ENCODE data around the gene UBXN1.
"Not testable (repeated sequence)": the region's sequence is repeated elsewhere in the genome, so short reads cannot be mapped to it uniquely, and the experiment has no call there.

Gene UBXN1

GRCh38 chr11:62705880-62706849 is 27.3 kb upstream of the UBXN1 start:
- peak; percentile 93 to 96 for DNase-seq (ENCODE audit: low read depth in 1 of 2, low spot score in 1 of 2)
- TF ChIP-seq JUND (IDR thresholded peaks at IDR 0.05; ENCODE audit: low read depth), result no peak
- in situ Hi-C loops (cut with HindIII; ENCODE audit: low pct_unique_long_range_greater_than_20kb, low sequenced_read_pairs), result no loop called here

- in situ Hi-C loops (cut with HindIII; ENCODE audit: low pct_unique_long_range_greater_than_20kb, low sequenced_read_pairs), result no loop called here
- TF ChIP-seq JUND (IDR thresholded peaks at IDR 0.05; ENCODE audit: low read depth), result no peak
- DNase-seq (ENCODE audit: low read depth in 1 of 2, low spot score in 1 of 2), result peak; percentile 61 to 64
Measured at GRCh38 chr11:62705413-62705812, 26.5 kb upstream of the UBXN1 start.

DNA sequence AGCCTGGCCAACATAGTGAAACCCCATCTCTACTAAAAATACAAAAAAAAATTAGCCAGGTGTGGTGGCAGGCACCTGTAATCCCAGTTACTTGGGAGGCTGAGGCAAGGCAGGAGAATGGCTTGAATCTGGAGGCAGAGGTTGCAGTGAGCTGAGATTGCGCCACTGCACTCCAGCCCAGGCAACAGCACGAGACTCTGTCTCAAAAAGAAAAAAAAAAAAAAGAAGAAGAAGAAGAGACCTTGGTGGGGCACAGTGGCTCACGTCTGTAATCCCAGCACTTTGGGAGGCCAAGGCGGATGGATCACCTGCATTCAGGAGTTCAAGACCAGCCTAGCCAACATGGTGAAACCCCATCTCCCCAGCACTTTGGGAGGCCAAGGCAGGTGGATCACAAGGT is 25.0 kb upstream of the UBXN1 start:
- DNase-seq (ENCODE audit: low read depth in 1 of 2, low spot score in 1 of 2); in situ Hi-C loops (cut with HindIII; ENCODE audit: low pct_unique_long_range_greater_than_20kb, low sequenced_read_pairs): not testable (repeated sequence)

GRCh38 chr11:62702246-62702645 is 23.4 kb upstream of the UBXN1 start:
- DNase-seq (ENCODE audit: low read depth in 1 of 2, low spot score in 1 of 2), result no peak
- in situ Hi-C loops (cut with HindIII; ENCODE audit: low pct_unique_long_range_greater_than_20kb, low sequenced_read_pairs), result no loop called here
- TF ChIP-seq JUND (IDR thresholded peaks at IDR 0.05; ENCODE audit: low read depth), result no peak

DNA sequence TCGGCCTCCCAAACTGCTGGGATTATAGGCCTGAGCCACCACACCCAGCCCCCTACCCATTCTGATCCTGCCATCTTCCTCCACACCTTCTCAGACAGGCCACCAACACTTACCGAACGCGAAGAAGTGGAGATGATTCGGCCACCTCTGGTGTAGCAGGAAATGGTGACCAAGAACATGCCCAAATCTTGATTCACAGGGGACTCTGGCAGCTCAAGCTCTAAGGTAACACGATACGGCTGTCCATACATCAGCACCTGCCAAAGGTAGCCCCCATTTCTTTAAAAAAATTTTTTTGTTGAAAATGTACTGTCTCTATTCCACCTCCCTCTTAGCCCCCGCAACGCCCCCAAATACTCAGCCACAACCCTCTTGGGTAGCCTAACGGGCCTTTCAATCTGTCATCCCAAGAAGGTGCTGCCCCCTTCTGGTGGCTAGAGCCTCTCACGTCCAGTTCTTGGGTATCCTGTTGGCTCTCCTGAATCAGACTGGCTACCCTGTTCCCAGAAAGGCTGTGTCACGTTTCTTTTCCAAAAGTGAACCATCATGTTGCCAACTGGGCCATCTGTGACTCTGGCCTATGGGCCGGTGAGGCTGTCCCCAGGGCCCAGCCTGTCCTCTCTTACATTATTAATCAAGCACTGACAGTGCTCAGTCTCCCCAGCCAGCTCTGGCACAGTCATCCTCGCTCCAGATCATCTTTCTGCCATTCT is 15.7 kb upstream of the UBXN1 start:
- no peak for TF ChIP-seq JUND (IDR thresholded peaks at IDR 0.05; ENCODE audit: low read depth)
- peak; percentile 77 to 89 for DNase-seq (ENCODE audit: low read depth in 1 of 2, low spot score in 1 of 2)
- in situ Hi-C loops (cut with HindIII; ENCODE audit: low pct_unique_long_range_greater_than_20kb, low sequenced_read_pairs), result no loop called here

DNA sequence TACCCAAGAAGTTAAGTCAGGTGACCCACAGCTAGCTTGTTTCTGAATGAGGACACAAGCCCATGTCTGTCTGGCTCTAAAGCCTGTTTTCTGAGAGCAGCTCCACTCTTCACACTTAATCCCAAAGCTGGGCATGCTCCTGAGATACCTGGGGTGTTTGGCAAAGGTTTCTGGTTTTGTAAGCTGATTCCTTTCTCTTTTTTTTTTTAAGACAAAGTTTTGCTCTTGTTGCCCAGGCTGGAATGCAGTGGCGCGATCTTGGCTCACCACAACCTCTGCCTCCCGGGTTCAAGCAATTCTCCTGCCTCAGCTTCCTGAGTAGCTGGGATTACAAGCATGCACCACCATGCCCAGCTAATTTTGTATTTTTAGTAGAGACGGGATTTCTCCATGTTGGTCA is 14.8 kb upstream of the UBXN1 start:
- DNase-seq (ENCODE audit: low read depth in 1 of 2, low spot score in 1 of 2), result not testable (repeated sequence)

DNA sequence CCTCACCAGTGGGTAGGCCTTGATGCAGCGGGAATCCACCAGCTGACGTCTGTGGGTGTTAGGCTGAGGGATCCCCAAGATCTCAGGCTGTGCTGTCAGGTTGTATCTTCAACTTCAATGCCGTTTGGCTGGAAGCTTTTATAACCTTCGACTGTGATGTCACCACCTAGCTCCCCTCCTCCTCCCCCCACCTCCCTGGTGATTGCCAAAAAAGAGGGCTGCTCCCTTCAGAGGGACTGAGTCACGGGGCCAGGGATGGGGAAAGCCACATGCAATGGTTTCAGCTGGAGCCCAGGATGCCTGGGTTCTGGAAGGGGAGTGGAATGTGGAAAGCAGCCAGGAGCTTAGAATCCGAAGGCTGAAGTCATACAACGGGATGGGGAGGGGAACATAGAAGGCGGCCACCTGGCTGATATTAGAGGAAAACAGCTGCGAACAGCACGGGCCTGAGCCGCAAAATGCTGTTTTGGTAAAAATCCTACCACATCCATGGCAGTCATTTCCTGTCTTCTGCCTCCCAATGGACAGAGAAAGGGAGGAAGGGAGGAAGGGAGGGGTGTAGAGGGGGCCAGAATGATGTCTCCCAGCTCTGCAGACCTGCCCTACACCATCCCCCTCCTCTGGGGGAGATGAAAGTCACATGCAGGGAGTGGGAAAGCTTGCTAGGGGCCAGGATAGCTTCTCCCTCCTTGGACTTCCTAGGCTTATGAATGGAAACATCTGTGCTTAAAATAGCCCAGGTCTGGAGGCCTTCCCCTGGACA is 10.7 kb upstream of the UBXN1 start, which contains the start of gene LRRN4CL:
LRRN4CL (minus strand) TSS at position 110 of the 763 bp plus-strand sequence. CDS start 1,022 bp downstream, outside the sequence.
- TF ChIP-seq JUND (IDR thresholded peaks at IDR 0.05; ENCODE audit: low read depth), result no peak
- DNase-seq (ENCODE audit: low read depth in 1 of 2, low spot score in 1 of 2), result no peak
- in situ Hi-C loops (cut with HindIII; ENCODE audit: low pct_unique_long_range_greater_than_20kb, low sequenced_read_pairs), result no loop called here

More for the DNA sequence above, 14.8 kb upstream of the UBXN1 start:
- in situ Hi-C loops (cut with HindIII; ENCODE audit: low pct_unique_long_range_greater_than_20kb, low sequenced_read_pairs), result not testable (repeated sequence)

- no peak for TF ChIP-seq JUND (IDR thresholded peaks at IDR 0.05; ENCODE audit: low read depth)
- in situ Hi-C loops (cut with HindIII; ENCODE audit: low pct_unique_long_range_greater_than_20kb, low sequenced_read_pairs), result no loop called here
- DNase-seq (ENCODE audit: low read depth in 1 of 2, low spot score in 1 of 2), result no peak
Measured at GRCh38 chr11:62688491-62688890, 9.6 kb upstream of the UBXN1 start.

DNA sequence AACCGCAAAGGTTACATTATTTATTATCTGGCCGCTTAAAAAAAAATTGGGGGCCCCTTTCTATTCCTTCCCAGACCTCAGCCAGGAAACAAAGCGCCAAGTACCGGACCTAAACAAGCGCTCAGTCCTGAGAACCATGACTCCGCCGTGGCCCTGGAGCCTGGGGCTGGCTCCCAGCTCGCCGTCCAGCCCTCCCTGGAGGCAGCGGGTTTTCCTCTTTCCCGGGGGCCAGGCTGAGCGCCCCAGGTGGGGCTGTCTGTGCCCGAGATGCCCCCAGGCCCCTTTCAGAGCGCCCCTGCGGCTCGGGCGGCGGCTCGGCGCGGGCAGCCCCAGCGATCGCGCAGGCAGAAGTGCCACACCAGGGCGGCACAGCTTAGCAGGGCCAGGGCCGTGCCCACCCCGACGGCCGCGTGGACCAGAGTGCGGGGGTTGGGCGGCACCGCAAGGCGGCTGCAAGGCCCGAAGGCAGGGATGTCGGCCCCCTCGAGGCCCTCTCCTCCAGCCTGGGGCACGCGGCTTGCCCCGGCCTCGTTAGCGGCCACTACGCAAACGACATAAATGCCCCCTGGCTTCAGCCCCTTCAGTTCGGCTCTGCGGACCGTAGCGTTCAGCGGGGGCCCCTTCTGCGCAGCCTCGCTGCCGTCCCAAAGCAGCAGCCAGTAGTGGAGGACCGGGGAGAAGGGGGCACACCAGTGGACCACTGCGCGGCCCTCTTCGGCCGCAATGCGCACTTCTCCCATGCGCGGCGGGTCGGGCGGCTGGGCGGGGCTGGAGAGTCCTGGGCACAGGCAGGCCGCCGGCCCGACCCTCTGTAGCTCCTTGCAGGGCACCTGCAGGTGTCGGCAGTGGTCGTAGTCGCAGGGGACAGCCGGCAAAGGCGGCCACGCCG is 8.9 kb upstream of the UBXN1 start:
- no peak for DNase-seq (ENCODE audit: low read depth in 1 of 2, low spot score in 1 of 2)
- TF ChIP-seq JUND (IDR thresholded peaks at IDR 0.05; ENCODE audit: low read depth), result no peak
- in situ Hi-C loops (cut with HindIII; ENCODE audit: low pct_unique_long_range_greater_than_20kb, low sequenced_read_pairs), result no loop called here

DNA sequence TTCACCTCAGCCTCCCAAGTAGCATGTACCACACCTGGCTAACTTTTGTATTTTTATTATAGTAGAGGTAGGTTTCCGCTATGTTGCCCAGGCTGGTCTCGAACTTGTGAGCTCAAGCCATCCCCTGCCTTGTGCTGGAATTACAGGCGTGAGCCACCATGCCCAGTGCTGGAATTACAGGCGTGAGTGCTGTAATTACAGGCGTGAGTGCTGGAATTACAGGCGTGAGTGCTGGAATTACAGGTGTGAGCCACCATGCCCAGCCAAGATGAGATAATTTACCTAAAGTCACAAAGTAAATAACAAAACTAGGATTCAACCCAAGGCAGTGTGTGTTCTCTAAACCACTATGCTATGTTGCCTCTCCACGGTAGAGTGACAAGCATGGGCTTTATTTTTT is 3.6 kb upstream of the UBXN1 start:
- in situ Hi-C loops (cut with HindIII; ENCODE audit: low pct_unique_long_range_greater_than_20kb, low sequenced_read_pairs), result no loop called here
- peak; percentile 49 to 69 for DNase-seq (ENCODE audit: low read depth in 1 of 2, low spot score in 1 of 2)
- TF ChIP-seq JUND (IDR thresholded peaks at IDR 0.05; ENCODE audit: low read depth), result no peak

DNA sequence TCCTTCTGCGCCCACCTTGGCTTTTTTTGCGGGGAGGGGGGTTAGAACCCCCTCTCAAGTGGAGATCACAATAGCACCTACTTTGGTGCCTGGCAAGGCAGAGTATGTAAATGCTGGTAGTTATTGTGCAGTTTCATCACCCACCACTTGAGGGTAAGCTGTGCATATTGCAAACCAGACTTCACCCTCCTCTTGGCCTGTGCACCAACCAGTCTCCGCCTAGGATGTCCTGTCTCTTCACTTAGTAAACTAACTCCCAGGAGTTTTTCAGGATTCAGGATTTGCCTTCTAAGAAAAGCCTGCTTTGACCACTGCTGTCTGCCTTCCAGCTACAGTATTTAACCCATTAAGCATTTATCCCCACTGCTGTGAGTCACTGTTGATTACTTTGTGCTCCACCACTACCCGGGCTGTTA is 2.0 kb upstream of the UBXN1 start:
- in situ Hi-C loops (cut with HindIII; ENCODE audit: low pct_unique_long_range_greater_than_20kb, low sequenced_read_pairs), result no loop called here
- no peak for TF ChIP-seq JUND (IDR thresholded peaks at IDR 0.05; ENCODE audit: low read depth)
- peak; percentile 91 to 92 for DNase-seq (ENCODE audit: low read depth in 1 of 2, low spot score in 1 of 2)

DNA sequence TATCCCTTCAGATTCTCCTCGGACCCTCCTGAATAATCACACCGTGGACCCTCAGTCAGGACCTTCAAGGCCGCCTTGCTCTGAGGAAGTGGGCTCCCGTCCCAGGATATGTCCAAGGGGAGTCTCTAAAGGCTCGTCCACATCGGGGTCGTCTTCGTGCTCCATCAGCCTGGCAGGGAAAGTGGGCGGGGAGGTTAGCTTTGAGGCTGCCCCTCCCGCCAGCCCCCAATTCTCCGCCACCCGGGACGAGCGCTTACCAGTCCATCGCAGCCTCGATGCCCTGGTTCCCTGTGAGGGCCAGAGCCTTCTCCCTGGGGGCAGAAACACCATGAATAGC is 472 bp downstream of the UBXN1 start:
- TF ChIP-seq JUND (IDR thresholded peaks at IDR 0.05; ENCODE audit: low read depth), result no peak
- in situ Hi-C loops (cut with HindIII; ENCODE audit: low pct_unique_long_range_greater_than_20kb, low sequenced_read_pairs), result no loop called here
- no peak for DNase-seq (ENCODE audit: low read depth in 1 of 2, low spot score in 1 of 2)
